ENCODE results near the gene KIF3A. TPM values are rescaled to one million over a fixed set of nuclear protein-coding genes. Genes with fewer than 3 reads are reported as not detected.

Gene KIF3A
- total RNA-seq, 1 donor from 2014 or later, result 15.3 TPM

DNA sequence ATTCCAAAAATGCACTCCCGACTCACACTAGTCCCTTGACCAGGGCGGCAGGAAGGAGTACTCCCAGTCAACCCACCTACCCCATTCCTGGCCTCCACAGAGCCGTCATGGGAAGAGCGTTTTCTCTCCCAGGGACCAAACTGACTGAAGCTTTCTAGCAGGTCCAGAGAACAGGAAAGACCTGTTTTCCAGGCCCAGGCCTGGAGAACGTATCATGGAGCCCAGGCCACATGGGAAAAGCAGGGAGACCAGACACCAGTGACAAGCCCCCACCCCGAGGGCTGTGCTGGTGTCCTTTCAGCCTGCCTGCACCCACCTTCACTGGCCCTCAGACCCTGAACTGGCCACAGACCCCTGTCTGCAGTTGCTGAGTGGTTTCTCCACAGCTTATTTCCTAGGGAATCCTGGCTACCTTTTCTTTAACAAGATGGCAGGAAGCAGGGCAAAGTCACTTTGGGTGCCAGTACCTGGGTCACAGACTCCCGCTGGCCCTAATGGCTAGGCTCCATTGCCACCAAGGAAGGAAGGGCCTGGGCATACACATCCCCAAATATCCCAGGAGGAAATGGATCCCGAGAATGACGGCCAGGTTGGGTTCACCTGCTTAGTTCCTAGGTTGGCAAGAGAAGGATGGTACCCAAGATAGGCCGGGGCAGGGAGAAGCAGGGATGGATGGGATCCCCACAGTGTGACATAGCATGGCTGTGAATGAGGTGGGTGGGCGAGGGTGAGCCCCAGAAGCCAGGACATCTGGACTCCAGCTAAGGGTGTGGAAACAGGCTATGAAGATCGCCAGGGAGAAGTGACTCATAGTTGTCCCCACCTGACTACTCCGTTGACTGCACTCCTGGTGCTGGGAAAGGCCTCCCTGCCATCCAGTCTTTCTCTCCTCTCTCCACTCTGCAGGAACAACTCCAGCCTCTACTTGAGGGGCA is 22.0 kb upstream of the KIF3A start:
- no peaks in the 10 kb centered on the region for H3K4me1 Mint-ChIP-seq (ENCODE audit: unreplicated experiment)
- no peaks in the 10 kb centered on the region for H3K27me3 Mint-ChIP-seq (ENCODE audit: unreplicated experiment)
- H3K36me3 Mint-ChIP-seq (ENCODE audit: unreplicated experiment), result peaks cover 38% of the 10 kb centered on the region
- TF ChIP-seq, protein P1, sequence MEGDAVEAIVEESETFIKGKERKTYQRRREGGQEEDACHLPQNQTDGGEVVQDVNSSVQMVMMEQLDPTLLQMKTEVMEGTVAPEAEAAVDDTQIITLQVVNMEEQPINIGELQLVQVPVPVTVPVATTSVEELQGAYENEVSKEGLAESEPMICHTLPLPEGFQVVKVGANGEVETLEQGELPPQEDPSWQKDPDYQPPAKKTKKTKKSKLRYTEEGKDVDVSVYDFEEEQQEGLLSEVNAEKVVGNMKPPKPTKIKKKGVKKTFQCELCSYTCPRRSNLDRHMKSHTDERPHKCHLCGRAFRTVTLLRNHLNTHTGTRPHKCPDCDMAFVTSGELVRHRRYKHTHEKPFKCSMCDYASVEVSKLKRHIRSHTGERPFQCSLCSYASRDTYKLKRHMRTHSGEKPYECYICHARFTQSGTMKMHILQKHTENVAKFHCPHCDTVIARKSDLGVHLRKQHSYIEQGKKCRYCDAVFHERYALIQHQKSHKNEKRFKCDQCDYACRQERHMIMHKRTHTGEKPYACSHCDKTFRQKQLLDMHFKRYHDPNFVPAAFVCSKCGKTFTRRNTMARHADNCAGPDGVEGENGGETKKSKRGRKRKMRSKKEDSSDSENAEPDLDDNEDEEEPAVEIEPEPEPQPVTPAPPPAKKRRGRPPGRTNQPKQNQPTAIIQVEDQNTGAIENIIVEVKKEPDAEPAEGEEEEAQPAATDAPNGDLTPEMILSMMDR (IDR thresholded peaks at IDR 0.05), result no peak
- no peak overlapping the region for H3K27ac Mint-ChIP-seq (ENCODE audit: unreplicated experiment)
- no peak overlapping the region for H3K4me3 Mint-ChIP-seq (ENCODE audit: unreplicated experiment)
- no peaks in the 10 kb centered on the region for H3K9me3 Mint-ChIP-seq (ENCODE audit: unreplicated experiment)
- peak; percentile 69 for DNase-seq (ENCODE audit: extremely low spot score, unreplicated experiment)

DNA sequence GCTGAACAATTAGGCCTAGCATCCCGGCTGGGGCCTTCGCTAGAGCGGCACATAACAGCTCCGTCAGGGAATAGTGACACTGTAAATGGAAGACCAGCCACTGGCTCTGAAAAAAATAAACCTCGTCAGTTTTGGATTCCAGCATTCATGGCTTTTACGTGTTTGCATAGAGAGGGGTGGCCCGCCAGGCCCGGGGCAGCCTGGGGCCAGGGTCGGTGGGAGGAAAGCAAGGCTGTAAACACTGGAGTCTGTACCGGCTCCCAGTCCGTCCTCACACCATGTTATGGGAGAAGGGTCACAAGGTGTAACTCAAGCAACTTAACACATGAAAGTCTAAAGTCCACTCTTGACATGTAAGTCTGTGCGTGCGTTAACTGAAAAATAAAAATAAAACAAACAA is 21.1 kb upstream of the KIF3A start:
- H3K4me1 Mint-ChIP-seq (ENCODE audit: unreplicated experiment), result no peaks in the 10 kb centered on the region
- H3K27ac Mint-ChIP-seq (ENCODE audit: unreplicated experiment), result no peak overlapping the region
- TF ChIP-seq, protein P1 (IDR thresholded peaks at IDR 0.05), result no peak
- H3K4me3 Mint-ChIP-seq (ENCODE audit: unreplicated experiment), result no peak overlapping the region
- H3K27me3 Mint-ChIP-seq (ENCODE audit: unreplicated experiment), result no peaks in the 10 kb centered on the region
- peak; percentile 66 for DNase-seq (ENCODE audit: extremely low spot score, unreplicated experiment)
- H3K9me3 Mint-ChIP-seq (ENCODE audit: unreplicated experiment), result no peaks in the 10 kb centered on the region
- peaks cover 36% of the 10 kb centered on the region for H3K36me3 Mint-ChIP-seq (ENCODE audit: unreplicated experiment)

DNA sequence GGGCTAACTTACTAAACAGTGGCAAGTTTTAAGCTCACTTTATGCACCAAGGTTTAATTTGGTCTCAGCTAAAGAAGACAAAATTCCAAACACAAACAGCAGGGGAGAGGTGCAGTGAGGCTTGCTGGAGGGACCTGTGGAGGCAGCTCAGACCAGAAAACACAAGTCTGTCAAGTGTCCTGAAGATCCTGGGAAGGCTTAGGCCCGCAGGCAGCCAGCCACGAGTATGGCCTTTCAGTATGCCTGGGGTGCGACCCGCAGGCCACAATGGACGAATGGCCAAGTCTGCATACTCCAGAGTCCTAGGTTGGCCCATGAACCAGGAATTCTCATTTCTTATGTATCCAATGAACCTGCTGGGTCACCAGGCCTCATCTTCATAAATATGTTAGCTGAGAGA is 19.2 kb upstream of the KIF3A start:
- Mint-ChIP-seq H3K4me3 (ENCODE audit: unreplicated experiment) (no peak overlapping the region), H3K36me3 (ENCODE audit: unreplicated experiment) (peaks cover 27% of the 10 kb centered on the region), H3K9me3 (ENCODE audit: unreplicated experiment) (no peaks in the 10 kb centered on the region), H3K27me3 (ENCODE audit: unreplicated experiment) (no peaks in the 10 kb centered on the region), H3K27ac (ENCODE audit: unreplicated experiment) (no peak overlapping the region), H3K4me1 (ENCODE audit: unreplicated experiment) (peaks cover 3% of the 10 kb centered on the region)
- no peak for DNase-seq (ENCODE audit: extremely low spot score, unreplicated experiment)
- TF ChIP-seq, protein P1 (IDR thresholded peaks at IDR 0.05), result no peak

DNA sequence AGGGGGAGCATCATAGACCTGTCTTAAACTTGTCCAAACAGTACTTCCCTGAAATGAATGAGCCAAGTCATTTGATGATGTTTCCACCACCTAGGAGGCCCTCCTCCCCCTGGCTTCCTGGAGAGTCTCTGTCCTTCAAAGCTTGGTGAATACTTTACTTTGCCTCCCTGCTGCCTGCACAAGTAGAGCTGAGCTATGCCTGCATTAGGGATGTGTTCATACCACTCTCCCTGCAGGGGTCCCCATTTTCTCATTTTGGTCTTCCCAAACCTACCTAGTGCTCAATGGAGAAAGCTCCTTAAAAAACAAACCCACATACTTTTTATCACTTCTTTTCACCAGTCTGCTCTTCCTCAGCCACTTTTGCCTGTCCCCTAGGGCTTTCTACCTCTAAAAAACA is 17.6 kb upstream of the KIF3A start:
- Mint-ChIP-seq H3K4me1 (ENCODE audit: unreplicated experiment) (peaks cover 18% of the 10 kb centered on the region), H3K9me3 (ENCODE audit: unreplicated experiment) (no peaks in the 10 kb centered on the region), H3K27me3 (ENCODE audit: unreplicated experiment) (no peaks in the 10 kb centered on the region), H3K36me3 (ENCODE audit: unreplicated experiment) (peaks cover 21% of the 10 kb centered on the region), H3K27ac (ENCODE audit: unreplicated experiment) (no peak overlapping the region), H3K4me3 (ENCODE audit: unreplicated experiment) (no peak overlapping the region)
- peak; percentile 40 for DNase-seq (ENCODE audit: extremely low spot score, unreplicated experiment)
- TF ChIP-seq, protein P1 (IDR thresholded peaks at IDR 0.05), result peak; percentile 26

DNA sequence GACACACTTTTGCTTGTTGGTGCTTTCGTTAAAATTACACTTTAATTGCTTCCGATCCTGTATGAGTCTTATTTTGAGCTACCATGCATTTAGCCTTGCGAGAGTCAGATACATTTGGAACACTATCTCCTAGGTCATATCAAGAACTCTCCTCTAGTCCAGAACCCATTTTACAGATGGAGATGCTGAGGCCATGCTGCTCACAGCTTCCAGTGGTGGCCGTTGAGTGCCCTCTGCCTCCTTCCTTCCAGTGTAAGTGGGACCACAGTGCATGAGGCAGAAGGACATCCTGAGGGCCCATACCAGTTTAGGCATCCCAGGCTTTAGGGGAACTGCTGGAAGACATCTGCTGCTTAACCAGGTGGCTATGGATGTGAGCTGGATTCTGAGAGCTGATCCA is 16.8 kb upstream of the KIF3A start:
- TF ChIP-seq, protein P1 (IDR thresholded peaks at IDR 0.05), result no peak
- H3K36me3 Mint-ChIP-seq (ENCODE audit: unreplicated experiment), result peaks cover 17% of the 10 kb centered on the region
- no peaks in the 10 kb centered on the region for H3K9me3 Mint-ChIP-seq (ENCODE audit: unreplicated experiment)
- no peaks in the 10 kb centered on the region for H3K27me3 Mint-ChIP-seq (ENCODE audit: unreplicated experiment)
- no peak overlapping the region for H3K4me3 Mint-ChIP-seq (ENCODE audit: unreplicated experiment)
- peaks cover 18% of the 10 kb centered on the region for H3K4me1 Mint-ChIP-seq (ENCODE audit: unreplicated experiment)
- DNase-seq (ENCODE audit: extremely low spot score, unreplicated experiment), result no peak
- no peak overlapping the region for H3K27ac Mint-ChIP-seq (ENCODE audit: unreplicated experiment)

Measured in osteocyte (in vitro differentiated cells).